Neural progenitor cell (in vitro differentiated cells): Measurements from ENCODE around the gene SNX20.

Experiments
- CTCF ChIP-seq: fragments of 200-600 bp; sonication (generic); IDR thresholded peaks from 2 replicates; pipeline ENCODE4 v1.5.1; 2017; ENCODE audit warnings: antibody characterized with exemption, mild to moderate bottlenecking
- EZH2 ChIP-seq: fragments of 200-600 bp; sonication (generic); IDR thresholded peaks from 2 replicates; pipeline ENCODE4 v1.6.1; 2017; ENCODE audit warnings: antibody characterized with exemption, mild to moderate bottlenecking, moderate library complexity
- EZH2phosphoT487 ChIP-seq: fragments of 200-600 bp; sonication (generic); IDR thresholded peaks from 2 replicates; pipeline ENCODE4 v1.6.1; 2017; ENCODE audit warnings: antibody characterized with exemption

- TF ChIP-seq EZH2 (no peak), CTCF (no peak), EZH2phosphoT487 (no peak)
Observed at GRCh38 chr16:50705436-50706110, 24.5 kb upstream of the SNX20 start.
